NCI-H1417 (cell line): Measurements from ENCODE around the gene MTERF1.
"Not testable (repeated sequence)": the region's sequence is repeated elsewhere in the genome, so short reads cannot be mapped to it uniquely, and the experiment has no call there.

Experiments used
- DNase-seq, 3 experiments: peaks; one replicate each; lab custom pipeline; 2025; lab: John Stamatoyannopoulos, UW

MTERF1 gene

GRCh38 chr7:91880413-91881241, at the start of gene MTERF1:
MTERF1 (minus strand) TSS chr7:91880702; CDS start chr7:91880083, 619 bp downstream.
- peak; percentile 97 to 98 (median 97) for DNase-seq

DNA sequence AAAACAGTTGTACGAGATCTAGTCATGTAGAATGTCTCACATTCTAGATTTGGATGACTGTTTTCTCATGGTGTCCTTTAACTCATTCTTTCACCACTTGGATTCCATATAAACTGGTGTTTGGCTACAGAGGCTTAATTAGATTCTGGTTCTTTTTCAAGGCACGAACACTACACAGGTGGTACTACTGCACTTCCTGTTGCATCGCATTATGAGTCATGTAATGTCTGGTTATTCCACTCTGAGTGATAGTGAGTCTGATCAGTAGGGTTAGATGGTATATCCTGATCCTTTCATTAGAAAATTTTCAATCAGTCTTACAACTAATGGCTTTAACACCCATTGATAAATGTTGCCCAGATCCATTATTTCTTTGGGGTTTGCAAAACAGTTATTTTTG, 49.0 kb upstream of the MTERF1 start:
- no peak for DNase-seq

- DNase-seq, result no peak
These were observed 47.4 kb upstream of the MTERF1 start for GRCh38 chr7:91927912-91928311.

DNA sequence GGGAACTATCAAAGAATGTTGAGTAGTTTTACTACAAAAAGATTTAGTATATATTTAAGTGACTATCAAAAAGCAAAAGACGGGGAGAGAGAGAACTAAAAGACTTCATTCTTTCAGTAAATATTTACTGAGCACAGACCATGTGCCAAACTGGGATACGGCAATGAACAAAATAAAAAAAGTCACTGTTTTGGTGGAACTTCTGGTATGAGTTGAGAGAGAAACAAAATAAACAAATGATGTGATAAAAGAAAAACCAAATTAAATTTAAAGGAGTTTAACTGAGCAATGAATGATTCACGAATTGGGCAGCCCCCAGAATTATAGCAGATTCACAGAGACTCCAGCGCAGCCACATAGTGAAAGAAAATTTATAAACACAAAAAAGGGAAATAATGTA, 42.4 kb upstream of the MTERF1 start:
- DNase-seq, result no peak

- no peak for DNase-seq
These were observed 37.9 kb upstream of the MTERF1 start for GRCh38 chr7:91918356-91918755.

DNA sequence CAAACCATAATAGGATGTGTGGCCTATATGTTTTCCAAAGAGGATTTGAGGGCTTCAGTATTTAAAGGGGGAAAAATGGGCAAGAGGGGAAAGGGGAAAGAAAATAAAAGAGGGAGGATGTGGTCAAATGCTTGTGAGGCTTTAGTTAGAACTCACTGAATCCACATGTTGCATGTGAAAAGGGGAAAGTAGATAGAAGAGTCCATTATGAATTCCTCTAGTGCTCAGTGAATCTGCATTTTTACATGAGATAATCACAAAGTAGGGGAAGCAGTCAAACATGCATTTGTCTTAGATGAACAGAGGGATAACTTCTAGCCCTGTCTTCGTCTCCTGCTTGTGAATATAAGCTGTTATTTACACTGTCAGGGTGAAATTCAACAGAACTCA, 35.5 kb upstream of the MTERF1 start:
- no peak for DNase-seq

DNA sequence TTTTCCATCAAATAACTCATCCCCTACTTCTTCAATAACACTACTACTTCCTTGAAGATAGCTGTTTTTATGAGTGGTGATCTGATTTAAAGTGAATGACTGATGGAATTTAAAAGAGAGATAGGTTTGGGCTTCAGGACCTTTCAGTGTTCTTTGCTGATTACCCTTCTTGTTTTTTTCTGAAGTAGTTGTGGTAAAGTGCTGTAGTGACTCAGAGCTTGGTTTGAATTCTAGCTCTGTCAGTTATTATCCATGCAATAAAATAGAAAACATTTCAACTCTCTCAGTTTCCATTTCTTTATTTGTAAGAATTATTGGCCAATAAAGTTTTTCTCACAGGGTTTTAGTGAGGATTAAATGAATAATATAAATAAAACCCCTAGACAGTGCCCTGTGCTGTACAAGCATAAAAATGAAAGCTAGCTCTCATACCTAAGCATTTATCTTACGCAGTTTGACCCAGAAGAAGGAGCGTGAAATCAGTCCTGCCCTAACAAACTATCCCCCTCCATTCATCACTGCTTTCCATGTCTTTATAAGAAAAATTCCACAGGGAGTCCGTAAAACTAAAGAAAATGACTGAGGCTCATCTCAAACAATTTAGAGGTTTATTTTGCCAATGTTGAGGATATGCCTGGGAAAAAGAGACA, 35.0 kb upstream of the MTERF1 start:
- DNase-seq, result no peak

DNA sequence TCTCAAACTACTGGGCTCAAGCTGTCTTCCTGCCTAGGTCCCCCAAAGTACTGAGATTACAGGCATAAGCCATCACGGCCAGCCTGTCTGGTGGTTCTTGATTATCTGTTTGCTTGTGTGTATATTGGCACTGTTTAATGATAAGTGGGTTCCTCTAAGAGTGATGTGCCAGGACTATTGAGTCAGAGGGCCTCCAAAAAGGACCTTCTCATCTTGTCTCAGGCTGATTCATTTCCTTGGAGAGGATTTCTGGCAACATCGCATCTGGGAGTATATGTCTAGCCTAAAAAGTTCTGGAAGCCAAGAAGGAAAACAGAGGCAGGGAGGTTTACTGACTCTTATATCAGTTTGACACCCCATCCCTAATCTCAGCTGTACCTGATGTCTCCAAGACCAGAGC, 33.1 kb upstream of the MTERF1 start:
- DNase-seq, result no peak

- no peak for DNase-seq
These were observed 32.0 kb upstream of the MTERF1 start for GRCh38 chr7:91912494-91912893.

GRCh38 chr7:91911121-91911520, 30.6 kb upstream of the MTERF1 start:
- no peak for DNase-seq

- DNase-seq, result no peak
These were observed 29.7 kb upstream of the MTERF1 start for GRCh38 chr7:91910171-91910570.

DNA sequence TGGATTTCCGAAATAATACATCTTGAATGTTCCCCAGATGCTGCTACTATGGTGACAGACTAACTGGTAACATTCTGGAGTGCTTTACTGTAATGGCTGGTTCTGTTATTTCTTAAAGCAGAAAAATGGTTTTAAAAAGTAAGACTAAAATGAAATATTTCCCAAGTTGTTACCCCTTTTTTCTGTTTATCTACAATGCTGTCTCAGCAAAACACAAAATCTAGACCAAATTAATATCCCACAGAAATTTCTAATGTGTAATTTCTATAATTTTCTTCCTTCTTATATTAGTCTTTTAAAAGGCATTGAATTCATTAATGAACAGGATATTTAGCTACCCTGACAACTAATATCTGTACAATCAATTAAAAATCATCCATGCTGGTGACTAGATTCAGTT, 19.1 kb upstream of the MTERF1 start:
- DNase-seq, result no peak

- DNase-seq, result no peak
These were observed 17.9 kb upstream of the MTERF1 start for GRCh38 chr7:91898240-91898992.

- no peak for DNase-seq
These were observed 14.4 kb upstream of the MTERF1 start for GRCh38 chr7:91894781-91895480.

DNA sequence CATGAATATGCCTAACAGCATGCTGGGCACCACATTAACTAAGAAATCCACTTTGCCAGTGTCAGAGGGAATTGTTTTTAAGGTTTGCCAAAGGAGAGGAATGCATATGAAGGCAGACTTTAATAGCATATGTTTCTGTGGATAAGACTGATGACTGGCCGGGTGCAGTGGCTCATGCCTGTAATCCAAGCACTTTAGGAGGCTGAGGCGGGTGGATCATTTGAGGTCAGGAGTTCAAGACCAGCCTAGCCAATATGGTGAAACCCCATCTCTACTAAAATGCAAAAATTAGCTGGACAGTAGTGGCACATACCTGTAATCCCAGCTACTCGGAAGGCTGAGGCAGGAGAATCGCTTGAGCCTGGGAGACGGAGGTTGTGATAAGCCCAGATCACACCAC, 13.2 kb upstream of the MTERF1 start:
- not testable (repeated sequence) for DNase-seq

DNA sequence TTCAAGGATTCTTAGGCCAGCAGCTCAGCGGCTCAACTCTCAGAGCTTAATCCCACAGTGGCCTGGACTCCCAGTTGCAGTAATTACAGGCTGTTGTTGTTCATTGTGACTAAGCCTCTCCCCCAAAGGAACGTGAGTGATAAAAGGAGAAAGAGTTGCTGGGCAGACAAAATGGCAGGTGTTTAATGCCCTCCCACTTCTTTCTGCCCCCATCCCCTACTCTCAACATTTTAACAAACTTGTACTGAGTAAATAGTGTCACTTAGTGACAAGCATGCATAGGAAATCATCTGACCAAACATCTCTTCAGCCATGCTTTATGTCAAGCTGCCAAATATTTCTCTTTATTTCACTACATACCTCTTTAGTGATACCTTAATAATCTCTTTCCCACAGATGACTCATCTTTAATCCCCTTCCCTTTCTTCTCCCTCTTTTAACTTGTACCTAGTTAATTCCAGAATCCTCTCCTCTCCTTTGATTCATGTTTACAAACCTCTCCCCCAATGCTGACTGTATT, 12.4 kb upstream of the MTERF1 start:
- DNase-seq, result peak in 2 of 3 experiments; percentile 55 to 86

DNA sequence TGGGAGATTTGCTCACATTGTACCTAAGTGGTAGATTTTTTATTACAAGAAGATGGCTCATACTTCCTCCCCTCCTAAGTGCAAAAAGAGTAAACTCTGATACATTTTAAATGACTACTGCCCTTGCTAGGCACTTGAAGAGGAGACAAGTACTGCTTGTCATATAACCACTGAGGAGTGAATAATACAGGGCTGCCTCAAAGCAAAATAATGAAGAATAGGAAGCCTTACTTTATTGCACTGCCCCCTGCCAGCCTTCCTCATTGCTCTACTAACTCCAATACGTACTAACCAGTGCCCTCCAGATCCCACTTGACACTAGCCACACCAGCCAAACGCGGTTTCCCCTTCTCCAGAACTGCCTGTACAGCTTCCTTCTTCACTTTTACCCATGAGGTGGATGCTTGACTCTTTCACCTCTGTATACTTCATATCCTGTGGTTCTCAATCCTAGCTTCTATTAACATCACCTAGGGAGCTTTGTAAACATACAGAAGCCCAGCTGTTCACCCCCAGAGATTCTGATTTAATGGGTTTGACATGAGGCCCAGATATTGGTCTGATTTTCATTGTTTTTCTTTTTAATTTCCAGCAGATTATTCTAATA, 11.7 kb upstream of the MTERF1 start:
- peak in 2 of 3 experiments; percentile 37 to 84 for DNase-seq

GRCh38 chr7:91888271-91889175, 8.0 kb upstream of the MTERF1 start:
- not testable (repeated sequence) for DNase-seq

- not testable (repeated sequence) for DNase-seq
These were observed 7.1 kb upstream of the MTERF1 start for GRCh38 chr7:91887336-91888213.
